Prostate gland (tissue), 2 donors: ENCODE data around the gene NXN. TPM values are rescaled to one million over a fixed set of nuclear protein-coding genes. Genes with fewer than 3 reads are reported as not detected.

Source experiments
- DNase-seq: peaks from one replicate; pipeline ENCODE4 v3.0.0-alpha.2; 2019; ENCODE audit warnings: low spot score
- H3K27ac ChIP-seq, 2 donors: fragments of 200-600 bp; sonication (generic); 2 replicates each; pipeline ENCODE4 v1.5.1; 2017 to 2019
- H3K27me3 ChIP-seq: fragments of 200-600 bp; sonication (generic); replicated peaks from 2 replicates; pipeline ENCODE4 v1.5.1; 2019; ENCODE audit not compliant: insufficient read depth
- H3K36me3 ChIP-seq, 2 donors: fragments of 200-600 bp; sonication (generic); 1 replicate in 1 of 2; 2 replicates in 1 of 2; pipeline versions ENCODE4 v1.5.1 to v1.8.1; 2017 to 2019
- H3K4me1 ChIP-seq: fragments of 200-600 bp; sonication (generic); replicated peaks from 2 replicates; pipeline ENCODE4 v1.5.1; 2019
- H3K4me3 ChIP-seq, 2 donors: fragments of 200-600 bp; sonication (generic); 2 replicates each; pipeline ENCODE4 v1.5.1; 2017 to 2019
- H3K9me3 ChIP-seq: fragments of 200-600 bp; sonication (generic); 2 replicates; pipeline ENCODE4 v1.5.1; 2017
- CTCF ChIP-seq, 4 experiments: fragments of 200-600 bp in 2 of 4; fragments of 450-650 bp in 2 of 4; sonication (generic) in 2 of 4; IDR thresholded peaks; 1 replicate in 3 of 4; 2 replicates in 1 of 4; pipeline ENCODE4 v1.5.1; 2016 to 2019; ENCODE audit warnings: antibody characterized with exemption in 4 of 4, mild to moderate bottlenecking in 2 of 4, moderate library complexity in 2 of 4
- POLR2A ChIP-seq: fragments of 450-650 bp; IDR thresholded peaks from one replicate; pipeline ENCODE4 v1.6.1; 2016; ENCODE audit warnings: antibody characterized with exemption, mild to moderate bottlenecking
- POLR2AphosphoS5 ChIP-seq: sonication (generic); formaldehyde crosslinking; IDR thresholded peaks from one replicate; pipeline ENCODE4 v1.6.1; 2017; ENCODE audit warnings: antibody characterized with exemption
- WGBS: methylation state at CpG from one replicate; pipeline ENCODE4 v1.1.5; 2018; 5-methylcytosine and 5-hydroxymethylcytosine counted together
- intact Hi-C: fragments of 100-400 bp; cut with DNase I; formaldehyde crosslinking; loops from one replicate; pipeline ENCODE4 v1.14.2; 2022
- total RNA-seq, 2 donors: library from RNA; depleted of rRNA; stranded (reverse); fragments of >200 nt; gene quantifications; one replicate each; pipeline ENCODE4 v1.1.0, GENCODE V29; 2016

Gene NXN
- total RNA-seq, 2 donors from 2014 or later, result 56.2 to 56.7 TPM

- no peak for TF ChIP-seq CTCF (IDR thresholded peaks at IDR 0.05)
- TF ChIP-seq POLR2AphosphoS5, result no peak
- no peak for TF ChIP-seq POLR2A
- Histone ChIP-seq H3K27me3 (no peaks in the 10 kb centered on the region), H3K36me3 (no peaks in the 10 kb centered on the region), H3K4me1 (no peaks in the 10 kb centered on the region), H3K9me3 (no peaks in the 10 kb centered on the region), H3K4me3 (no peak overlapping the region), H3K27ac (no peak overlapping the region)
- intact Hi-C loops, result no loop called here
- no peak for DNase-seq
- 94% methylated on average over 5 of the region's 5 CpGs for WGBS
These were observed 150.8 kb downstream of the NXN start for GRCh38 chr17:828761-829160.

GRCh38 chr17:826778-827177 lies 152.8 kb downstream of the NXN start:
- intact Hi-C loops, result no loop called here
- WGBS, result 86% methylated on average over 21 of the region's 21 CpGs

GRCh38 chr17:825216-825615 lies 154.4 kb downstream of the NXN start:
- WGBS, result 80% methylated on average over 17 of the region's 17 CpGs

More at GRCh38 chr17:826778-827177, 152.8 kb downstream of the NXN start:
- Histone ChIP-seq H3K4me1 (no peaks in the 10 kb centered on the region), H3K9me3 (no peaks in the 10 kb centered on the region), H3K4me3 (no peak overlapping the region), H3K27ac (no peak overlapping the region), H3K36me3 (no peaks in the 10 kb centered on the region), H3K27me3 (no peaks in the 10 kb centered on the region)
- no peak for TF ChIP-seq POLR2AphosphoS5
- no peak for TF ChIP-seq POLR2A
- TF ChIP-seq CTCF (IDR thresholded peaks at IDR 0.05), result no peak
- no peak for DNase-seq

GRCh38 chr17:824378-824777 lies 155.2 kb downstream of the NXN start:
- H3K27ac ChIP-seq, result no peak overlapping the region
- DNase-seq, result no peak
- no peaks in the 10 kb centered on the region for H3K27me3 ChIP-seq
- H3K4me3 ChIP-seq, result no peak overlapping the region
- no peaks in the 10 kb centered on the region for H3K36me3 ChIP-seq
- no peaks in the 10 kb centered on the region for H3K4me1 ChIP-seq
- 90% methylated on average over 16 of the region's 16 CpGs for WGBS
- intact Hi-C loops, result no loop called here
- TF ChIP-seq POLR2AphosphoS5 (no peak), POLR2A (no peak), CTCF (IDR thresholded peaks at IDR 0.05) (no peak)
- no peaks in the 10 kb centered on the region for H3K9me3 ChIP-seq

More at GRCh38 chr17:825216-825615, 154.4 kb downstream of the NXN start:
- no peak for TF ChIP-seq POLR2A
- TF ChIP-seq CTCF (IDR thresholded peaks at IDR 0.05), result no peak
- no peak for TF ChIP-seq POLR2AphosphoS5
- H3K27me3 ChIP-seq, result no peaks in the 10 kb centered on the region
- no peaks in the 10 kb centered on the region for H3K9me3 ChIP-seq
- intact Hi-C loops, result no loop called here
- H3K36me3 ChIP-seq, result no peaks in the 10 kb centered on the region
- DNase-seq, result no peak
- no peak overlapping the region for H3K4me3 ChIP-seq
- H3K27ac ChIP-seq, result no peak overlapping the region
- no peaks in the 10 kb centered on the region for H3K4me1 ChIP-seq

GRCh38 chr17:823501-823902 lies 156.1 kb downstream of the NXN start:
- no peaks in the 10 kb centered on the region for H3K9me3 ChIP-seq
- H3K27me3 ChIP-seq, result no peaks in the 10 kb centered on the region
- no peak for TF ChIP-seq POLR2AphosphoS5
- TF ChIP-seq POLR2A, result no peak
- no peak for TF ChIP-seq CTCF (IDR thresholded peaks at IDR 0.05)
- no peaks in the 10 kb centered on the region for H3K4me1 ChIP-seq
- intact Hi-C loops, result no loop called here
- H3K36me3 ChIP-seq, result no peaks in the 10 kb centered on the region
- H3K27ac ChIP-seq, result no peak overlapping the region
- no peak for DNase-seq
- 91% methylated on average over 9 of the region's 9 CpGs for WGBS
- H3K4me3 ChIP-seq, result no peak overlapping the region
